Nephron (organoid): Measurements from ENCODE around the gene KIAA0232.

Experiments used
- H3K27ac Mint-ChIP-seq, 3 experiments: 2 replicates each; pipeline ENCODE4 v1.8.0; 2020; ENCODE audit warnings: mixed read lengths in 3 of 3, mild to moderate bottlenecking in 2 of 3, moderate library complexity in 1 of 3
- H3K27me3 Mint-ChIP-seq: 2 replicates; pipeline ENCODE4 v1.8.0; 2021; ENCODE audit warnings: low read depth, mild to moderate bottlenecking, moderate library complexity, mixed read lengths
- H3K36me3 Mint-ChIP-seq: 2 replicates; pipeline ENCODE4 v1.8.0; 2020; ENCODE audit warnings: low read depth, mixed read lengths
- H3K4me1 Mint-ChIP-seq: 2 replicates; pipeline ENCODE4 v1.8.0; 2020; ENCODE audit warnings: mixed read lengths
- H3K4me3 Mint-ChIP-seq, 3 experiments: 2 replicates each; pipeline ENCODE4 v1.8.0; 2020; ENCODE audit warnings: mild to moderate bottlenecking in 3 of 3, mixed read lengths in 3 of 3, moderate library complexity in 2 of 3
- H3K9me3 Mint-ChIP-seq: 2 replicates; pipeline ENCODE4 v1.8.0; 2020; ENCODE audit warnings: mixed read lengths
- TF ChIP-seq, protein P1 (sequence below), 3 experiments: fragments of 200-600 bp; sonication (generic); IDR thresholded peaks; one replicate each; pipeline ENCODE4 v1.5.0; 2021; ENCODE audit warnings: antibody characterized with exemption in 3 of 3; ENCODE audit not compliant: unreplicated experiment in 3 of 3

The KIAA0232 gene

DNA sequence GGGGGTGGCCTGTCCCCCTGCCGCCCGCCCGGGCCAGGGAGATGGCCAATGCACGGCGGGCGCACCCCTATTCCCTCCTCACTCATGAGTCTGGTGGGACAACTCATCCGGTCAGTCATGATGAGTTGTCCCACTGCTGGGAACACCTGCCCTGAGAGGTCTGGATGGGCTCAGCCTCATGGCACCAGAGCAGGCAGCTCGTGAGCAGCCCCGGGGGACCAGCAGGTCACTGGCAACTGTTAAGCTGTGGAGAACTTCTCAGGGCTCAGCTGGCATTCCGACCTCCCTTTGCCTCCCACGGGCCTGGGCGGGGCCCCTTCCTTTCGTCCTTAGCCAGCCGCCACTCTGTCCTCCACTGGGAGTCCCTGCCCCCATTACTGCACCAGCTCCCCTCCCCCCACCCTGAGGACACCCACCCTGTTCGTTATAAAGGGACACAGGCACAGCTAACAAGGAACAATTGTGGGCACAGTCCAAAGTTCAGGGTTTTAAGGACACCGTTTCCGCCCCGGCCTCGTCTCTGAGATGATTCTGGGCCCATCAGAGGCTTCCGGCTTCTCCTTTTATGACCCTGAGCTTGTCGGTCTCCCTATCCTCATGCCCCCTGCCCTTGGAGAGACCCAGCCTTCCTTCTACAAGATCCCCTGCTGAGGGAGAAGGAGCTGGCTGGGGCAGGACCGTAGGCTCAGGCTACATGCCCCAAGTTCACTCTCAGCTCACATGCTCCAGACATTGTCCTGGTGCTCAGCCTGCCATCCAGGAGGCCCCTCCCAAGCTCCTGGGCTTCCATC lies 14.6 kb upstream of the KIAA0232 start:
- peaks cover 20% of the 10 kb centered on the region for H3K27me3 Mint-ChIP-seq

GRCh38 chr4:6768539-6768905 lies 14.0 kb upstream of the KIAA0232 start:
- no peak overlapping the region for H3K27ac Mint-ChIP-seq
- H3K27me3 Mint-ChIP-seq: peaks cover 19% of the 10 kb centered on the region
- H3K4me3 Mint-ChIP-seq: no peak overlapping the region
- TF ChIP-seq, protein P1, sequence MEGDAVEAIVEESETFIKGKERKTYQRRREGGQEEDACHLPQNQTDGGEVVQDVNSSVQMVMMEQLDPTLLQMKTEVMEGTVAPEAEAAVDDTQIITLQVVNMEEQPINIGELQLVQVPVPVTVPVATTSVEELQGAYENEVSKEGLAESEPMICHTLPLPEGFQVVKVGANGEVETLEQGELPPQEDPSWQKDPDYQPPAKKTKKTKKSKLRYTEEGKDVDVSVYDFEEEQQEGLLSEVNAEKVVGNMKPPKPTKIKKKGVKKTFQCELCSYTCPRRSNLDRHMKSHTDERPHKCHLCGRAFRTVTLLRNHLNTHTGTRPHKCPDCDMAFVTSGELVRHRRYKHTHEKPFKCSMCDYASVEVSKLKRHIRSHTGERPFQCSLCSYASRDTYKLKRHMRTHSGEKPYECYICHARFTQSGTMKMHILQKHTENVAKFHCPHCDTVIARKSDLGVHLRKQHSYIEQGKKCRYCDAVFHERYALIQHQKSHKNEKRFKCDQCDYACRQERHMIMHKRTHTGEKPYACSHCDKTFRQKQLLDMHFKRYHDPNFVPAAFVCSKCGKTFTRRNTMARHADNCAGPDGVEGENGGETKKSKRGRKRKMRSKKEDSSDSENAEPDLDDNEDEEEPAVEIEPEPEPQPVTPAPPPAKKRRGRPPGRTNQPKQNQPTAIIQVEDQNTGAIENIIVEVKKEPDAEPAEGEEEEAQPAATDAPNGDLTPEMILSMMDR (IDR thresholded peaks at IDR 0.05; ENCODE audit: unreplicated experiment in 3 of 3): no peak
- no peaks in the 10 kb centered on the region for H3K36me3 Mint-ChIP-seq
- peaks cover 19% of the 10 kb centered on the region for H3K4me1 Mint-ChIP-seq
- H3K9me3 Mint-ChIP-seq: no peaks in the 10 kb centered on the region

More for the DNA sequence above, 14.6 kb upstream of the KIAA0232 start:
- TF ChIP-seq, protein P1 (IDR thresholded peaks at IDR 0.05; ENCODE audit: unreplicated experiment in 3 of 3): no peak
- Mint-ChIP-seq H3K9me3 (no peaks in the 10 kb centered on the region), H3K27ac (no peak overlapping the region), H3K4me3 (no peak overlapping the region), H3K4me1 (peaks cover 13% of the 10 kb centered on the region), H3K36me3 (no peaks in the 10 kb centered on the region)

DNA sequence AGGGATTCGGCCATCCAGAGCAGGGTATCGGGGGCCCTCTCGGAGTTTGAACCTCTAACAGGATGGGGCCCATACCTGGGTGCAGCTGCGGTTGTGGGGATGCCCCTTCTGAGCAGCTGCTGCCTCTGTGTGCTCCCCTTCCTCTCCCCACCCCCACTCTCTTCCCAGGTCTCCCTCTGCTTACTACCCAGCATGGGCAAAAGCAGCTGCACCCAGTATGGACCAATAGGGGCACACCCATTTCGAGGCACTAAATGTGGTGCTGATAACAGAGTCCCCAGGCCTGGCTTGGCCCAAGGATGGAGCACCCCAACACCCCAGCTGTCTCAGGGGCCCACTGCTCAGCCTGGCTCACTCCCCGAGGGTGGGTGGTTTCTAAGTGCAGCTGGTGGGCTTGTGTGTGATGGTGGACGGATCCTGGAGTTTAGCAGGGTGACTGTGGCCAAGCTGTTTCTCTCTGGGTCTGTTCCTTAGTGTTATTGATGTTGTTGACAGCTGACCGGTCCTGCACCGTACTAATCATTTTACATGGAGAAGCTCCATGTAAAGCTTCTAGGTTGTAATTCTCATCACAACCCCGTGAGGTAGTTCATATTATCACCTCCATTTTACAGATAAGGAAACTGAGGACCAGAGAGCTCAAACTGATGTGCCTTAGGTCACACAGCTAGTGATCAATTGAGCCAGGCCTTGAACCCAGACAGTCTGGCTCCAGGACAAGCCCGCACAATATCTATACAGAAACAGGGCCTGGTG lies 13.1 kb upstream of the KIAA0232 start:
- Mint-ChIP-seq H3K9me3 (no peaks in the 10 kb centered on the region), H3K27me3 (peaks cover 16% of the 10 kb centered on the region), H3K4me3 (no peak overlapping the region), H3K27ac (no peak overlapping the region), H3K36me3 (no peaks in the 10 kb centered on the region), H3K4me1 (peaks cover 19% of the 10 kb centered on the region)
- TF ChIP-seq, protein P1 (IDR thresholded peaks at IDR 0.05; ENCODE audit: unreplicated experiment in 3 of 3): no peak

GRCh38 chr4:6769989-6770420 lies 12.5 kb upstream of the KIAA0232 start:
- no peaks in the 10 kb centered on the region for H3K36me3 Mint-ChIP-seq
- no peaks in the 10 kb centered on the region for H3K9me3 Mint-ChIP-seq
- TF ChIP-seq, protein P1 (IDR thresholded peaks at IDR 0.05; ENCODE audit: unreplicated experiment in 3 of 3): no peak
- peaks cover 19% of the 10 kb centered on the region for H3K4me1 Mint-ChIP-seq
- H3K27me3 Mint-ChIP-seq: peaks cover 15% of the 10 kb centered on the region
- H3K4me3 Mint-ChIP-seq: no peak overlapping the region
- H3K27ac Mint-ChIP-seq: no peak overlapping the region

GRCh38 chr4:6770581-6771228 lies 11.8 kb upstream of the KIAA0232 start:
- H3K27me3 Mint-ChIP-seq: peaks cover 10% of the 10 kb centered on the region
- H3K4me1 Mint-ChIP-seq: peaks cover 19% of the 10 kb centered on the region
- no peak overlapping the region for H3K4me3 Mint-ChIP-seq

More at GRCh38 chr4:6770581-6771228, 11.8 kb upstream of the KIAA0232 start:
- TF ChIP-seq, protein P1 (IDR thresholded peaks at IDR 0.05; ENCODE audit: unreplicated experiment in 3 of 3): no peak
- H3K9me3 Mint-ChIP-seq: no peaks in the 10 kb centered on the region
- no peaks in the 10 kb centered on the region for H3K36me3 Mint-ChIP-seq
- H3K27ac Mint-ChIP-seq: peak overlapping the region in 2 of 3 experiments; percentile 69 to 84
